Lung (tissue), 12 donors: ENCODE measurements around the gene KCNQ5. TPM values are rescaled to one million over a fixed set of nuclear protein-coding genes. Genes with fewer than 3 reads are reported as not detected.

Source experiments
- ATAC-seq: fragments of 200-7000 bp; cut with Tn5 transposase; one replicate; pipeline ENCODE4 v1.9.1; 2020; ENCODE audit warnings: moderate number of reproducible peaks; ENCODE audit not compliant: insufficient read depth, low FRiP score
- DNase-seq, 3 donors: peaks; one replicate each; pipeline ENCODE4 v3.0.0-alpha.2; 2013 to 2017
- H3K27ac ChIP-seq, 2 donors: one replicate each; pipeline ENCODE4 v1.5.1; 2013; ENCODE audit warnings: mild to moderate bottlenecking in 2 of 2, moderate library complexity in 2 of 2, control low read depth in 1 of 2, inconsistent platforms in 1 of 2, low read depth in 1 of 2, low read length in 1 of 2
- H3K27me3 ChIP-seq, 3 donors: one replicate each; pipeline ENCODE4 v1.5.1; 2013; ENCODE audit warnings: low read length in 2 of 3; ENCODE audit not compliant: control insufficient read depth in 3 of 3, insufficient read depth in 3 of 3
- H3K36me3 ChIP-seq, 4 donors: one replicate each; pipeline ENCODE4 v1.5.1; 2013; ENCODE audit warnings: low read length in 4 of 4, mild to moderate bottlenecking in 1 of 4, moderate library complexity in 1 of 4; ENCODE audit not compliant: control insufficient read depth in 4 of 4, insufficient read depth in 4 of 4
- H3K4me1 ChIP-seq, 5 donors: one replicate each; pipeline ENCODE4 v1.5.1; 2013; ENCODE audit warnings: low read length in 5 of 5, mild to moderate bottlenecking in 2 of 5, moderate library complexity in 1 of 5; ENCODE audit not compliant: control insufficient read depth in 5 of 5, insufficient read depth in 5 of 5
- H3K4me3 ChIP-seq: one replicate; pipeline ENCODE4 v1.5.1; 2013; ENCODE audit warnings: mild to moderate bottlenecking, control low read depth, moderate library complexity
- H3K9ac ChIP-seq, 2 donors: one replicate each; pipeline ENCODE4 v1.5.1; 2013; ENCODE audit warnings: low read length in 2 of 2, control low read depth in 1 of 2; ENCODE audit not compliant: insufficient read depth in 1 of 2
- H3K9me3 ChIP-seq, 4 donors: one replicate each; pipeline ENCODE4 v1.5.1; 2013; ENCODE audit warnings: low read length in 3 of 4, mild to moderate bottlenecking in 1 of 4, moderate library complexity in 1 of 4; ENCODE audit not compliant: control insufficient read depth in 4 of 4, insufficient read depth in 3 of 4
- CTCF ChIP-seq: IDR thresholded peaks from 2 replicates; pipeline ENCODE4 v1.5.1; 2012; ENCODE audit warnings: mild to moderate bottlenecking; ENCODE audit errors: control extremely low read depth, extremely low read depth
- WGBS, 2 donors: extraction: QIAGEN DNeasy Blood & Tissue Kit; methylation state at CpG; one replicate each; pipeline ENCODE4 v1.1.7; 2013; 5-methylcytosine and 5-hydroxymethylcytosine counted together
- polyA plus RNA-seq, 2 donors: library from polyadenylated mRNA; stranded (reverse); fragments of 200-250 nt; gene quantifications; one replicate each; pipeline ENCODE4 v1.2.1, GENCODE V29; 2013
- total RNA-seq, 2 donors: library from RNA; depleted of rRNA in 1 of 2; stranded (reverse); fragments of >200 nt in 1 of 2; gene quantifications; one replicate each; pipeline ENCODE4 v1.2.1, GENCODE V29; 2014 to 2021
- donor health status: control.
- donor health status: control.
- donor health status: Bipolar disorder and iron deficiency.
- donor health status: healthy.
- donor health status: DM: yes; HTN: yes; CAD: no.

Gene KCNQ5
- total and polyA plus RNA-seq, 4 donors, result 0.12 to 5.7 (median 0.46) TPM

- ATAC-seq (no peak), DNase-seq (no peak)
Measured at GRCh38 chr6:72672906-72673305, 51.0 kb downstream of the KCNQ5 start.

DNA sequence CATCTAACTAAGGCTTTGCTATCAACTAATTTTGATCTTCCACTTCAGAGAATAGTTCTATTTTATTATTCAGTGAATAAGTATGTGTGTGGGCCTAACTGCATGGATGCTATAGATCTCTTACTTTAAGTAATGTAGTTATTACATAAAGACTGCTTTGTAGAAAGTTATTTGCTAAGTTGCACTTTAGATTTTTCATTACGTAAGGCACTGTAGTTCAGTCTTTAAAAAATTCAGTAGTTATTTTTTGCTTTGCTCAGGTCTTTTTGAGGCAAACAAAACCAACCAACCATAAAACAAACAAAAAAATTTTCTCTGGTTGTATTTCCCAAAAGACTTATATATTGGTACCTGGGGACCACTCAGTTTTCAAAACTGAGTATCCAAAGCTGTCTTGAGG is 53.0 kb downstream of the KCNQ5 start:
- no peaks in the 10 kb centered on the region for H3K4me1 ChIP-seq
- WGBS, 2 donors, result 87 to 100% methylated on average over 1 of the region's 1 CpG
- H3K27me3 ChIP-seq, result no peaks in the 10 kb centered on the region
- DNase-seq (no peak), ATAC-seq (no peak)
- H3K9ac ChIP-seq, result no peak overlapping the region
- no peaks in the 10 kb centered on the region for H3K36me3 ChIP-seq
- no peak for TF ChIP-seq CTCF
- no peak overlapping the region for H3K4me3 ChIP-seq
- H3K27ac ChIP-seq, result no peak overlapping the region
- H3K9me3 ChIP-seq, result no peaks in the 10 kb centered on the region

More at GRCh38 chr6:72672906-72673305, 51.0 kb downstream of the KCNQ5 start:
- H3K36me3 ChIP-seq, result no peaks in the 10 kb centered on the region
- no peaks in the 10 kb centered on the region for H3K27me3 ChIP-seq
- no peaks in the 10 kb centered on the region for H3K4me1 ChIP-seq
- H3K9ac ChIP-seq, result no peak overlapping the region
- TF ChIP-seq CTCF, result no peak
- 79 to 88% methylated on average over 1 of the region's 1 CpG for WGBS, 2 donors
- no peaks in the 10 kb centered on the region for H3K9me3 ChIP-seq
- no peak overlapping the region for H3K4me3 ChIP-seq
- H3K27ac ChIP-seq, result no peak overlapping the region

DNA sequence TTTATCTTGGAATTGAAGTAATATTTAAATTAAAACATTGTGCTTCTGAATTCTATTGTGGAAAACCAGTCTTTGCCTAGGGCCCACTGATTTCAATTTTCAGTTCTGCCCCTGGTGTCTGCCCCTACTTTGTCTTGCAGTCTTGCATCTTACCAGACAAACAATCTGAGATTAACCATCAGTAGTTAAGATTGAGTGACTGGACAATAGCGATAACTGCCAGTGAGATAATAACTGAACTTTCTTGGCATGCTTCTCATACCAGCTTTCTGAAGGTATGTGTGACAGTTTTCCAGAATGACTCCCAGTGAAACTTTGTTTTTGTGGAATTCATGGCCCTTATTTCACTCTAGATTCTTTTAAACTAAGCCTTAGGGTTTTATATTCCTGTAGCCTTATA is 53.5 kb downstream of the KCNQ5 start:
- no peaks in the 10 kb centered on the region for H3K9me3 ChIP-seq
- DNase-seq, result no peak
- no peaks in the 10 kb centered on the region for H3K4me1 ChIP-seq
- no peak overlapping the region for H3K4me3 ChIP-seq
- no peaks in the 10 kb centered on the region for H3K27me3 ChIP-seq
- H3K27ac ChIP-seq, result no peak overlapping the region
- H3K36me3 ChIP-seq, result no peaks in the 10 kb centered on the region
- ATAC-seq, result no peak
- H3K9ac ChIP-seq, result no peak overlapping the region
- no peak for TF ChIP-seq CTCF
- WGBS, 2 donors, result 82 to 95% methylated on average over 1 of the region's 1 CpG

GRCh38 chr6:72676995-72677394 is 55.1 kb downstream of the KCNQ5 start:
- H3K4me3 ChIP-seq, result no peak overlapping the region
- DNase-seq (no peak), ATAC-seq (no peak)
- no peak overlapping the region for H3K27ac ChIP-seq
- no peaks in the 10 kb centered on the region for H3K36me3 ChIP-seq
- no peaks in the 10 kb centered on the region for H3K27me3 ChIP-seq
- no peak for TF ChIP-seq CTCF
- H3K4me1 ChIP-seq, result no peaks in the 10 kb centered on the region
- WGBS, 2 donors, result 83 to 94% methylated on average over 3 of the region's 3 CpGs
- H3K9ac ChIP-seq, result no peak overlapping the region
- no peaks in the 10 kb centered on the region for H3K9me3 ChIP-seq
